ENCODE data around the gene RASSF4.
A peak's percentile ranks its signal among the peaks of the same experiment; 100 is the strongest.

RASSF4 gene, protein sequence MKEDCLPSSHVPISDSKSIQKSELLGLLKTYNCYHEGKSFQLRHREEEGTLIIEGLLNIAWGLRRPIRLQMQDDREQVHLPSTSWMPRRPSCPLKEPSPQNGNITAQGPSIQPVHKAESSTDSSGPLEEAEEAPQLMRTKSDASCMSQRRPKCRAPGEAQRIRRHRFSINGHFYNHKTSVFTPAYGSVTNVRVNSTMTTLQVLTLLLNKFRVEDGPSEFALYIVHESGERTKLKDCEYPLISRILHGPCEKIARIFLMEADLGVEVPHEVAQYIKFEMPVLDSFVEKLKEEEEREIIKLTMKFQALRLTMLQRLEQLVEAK

DNA sequence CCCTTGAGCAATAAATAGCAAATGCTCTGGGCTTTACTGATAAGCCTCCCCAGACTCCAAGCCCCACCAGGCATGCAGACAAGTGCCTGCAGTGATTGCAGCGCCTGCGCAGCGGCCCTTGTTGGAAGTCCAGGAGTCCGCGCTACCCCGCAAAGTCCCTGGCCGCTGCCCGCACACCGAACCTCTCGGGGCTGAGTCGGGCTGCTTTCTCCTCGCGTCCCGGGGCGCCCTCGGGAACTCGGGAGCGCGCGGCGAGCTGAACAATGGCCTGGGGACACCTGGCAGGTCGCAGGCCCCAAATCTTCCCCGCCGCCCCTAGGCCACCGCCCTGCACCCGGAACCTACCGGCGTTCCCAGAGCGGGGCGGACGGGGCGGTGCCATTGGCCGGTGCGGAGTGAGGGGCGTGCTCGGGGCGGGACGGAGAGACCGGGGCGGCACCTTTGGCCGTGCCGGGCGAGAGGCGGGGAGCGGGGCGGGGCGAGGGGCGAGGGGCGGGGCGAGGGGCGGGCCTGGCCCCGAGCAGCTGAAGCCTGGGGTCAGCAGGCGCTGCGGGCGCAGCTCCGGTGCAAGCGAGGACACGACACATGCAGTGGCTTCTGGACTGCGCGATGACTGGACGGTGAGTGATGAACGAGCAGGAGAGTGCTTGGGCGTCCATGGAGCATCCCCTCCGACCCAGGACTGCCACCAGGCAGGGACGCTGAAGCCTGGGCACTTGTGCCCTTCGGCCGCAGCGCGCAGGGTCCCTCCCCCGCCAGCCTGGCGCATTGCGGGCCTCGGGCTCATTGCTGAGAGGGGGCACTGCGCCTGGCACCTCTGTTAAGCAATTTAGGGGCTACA lies at the start of gene RASSF4:
Gene RASSF4, plus strand, starts transcription at position 556 of the 841 bp plus-strand sequence. CDS start 10,401 bp downstream, outside the sequence.
- DNase-seq, result peak; percentile 91

DNA sequence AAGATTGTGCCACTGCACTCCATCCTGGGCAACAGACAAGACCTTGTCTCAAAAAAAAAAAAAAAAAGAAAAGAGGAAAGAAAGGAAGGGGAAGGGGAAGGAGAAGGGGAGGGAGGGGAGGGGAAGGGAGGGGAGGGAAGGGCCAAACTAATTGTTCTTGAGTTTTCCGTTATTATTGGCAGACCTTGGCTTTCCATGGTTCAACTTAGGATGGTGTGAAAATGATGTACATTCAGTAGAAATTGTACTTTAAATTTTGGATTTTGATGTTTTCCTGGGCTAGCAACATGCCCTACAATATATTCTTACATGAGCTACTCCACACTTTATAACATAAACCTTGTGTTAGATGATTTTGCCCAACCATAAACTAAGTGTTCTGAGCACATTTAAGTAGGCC lies 49.7 kb upstream of the RASSF4 start:
- no peak for DNase-seq

DNA sequence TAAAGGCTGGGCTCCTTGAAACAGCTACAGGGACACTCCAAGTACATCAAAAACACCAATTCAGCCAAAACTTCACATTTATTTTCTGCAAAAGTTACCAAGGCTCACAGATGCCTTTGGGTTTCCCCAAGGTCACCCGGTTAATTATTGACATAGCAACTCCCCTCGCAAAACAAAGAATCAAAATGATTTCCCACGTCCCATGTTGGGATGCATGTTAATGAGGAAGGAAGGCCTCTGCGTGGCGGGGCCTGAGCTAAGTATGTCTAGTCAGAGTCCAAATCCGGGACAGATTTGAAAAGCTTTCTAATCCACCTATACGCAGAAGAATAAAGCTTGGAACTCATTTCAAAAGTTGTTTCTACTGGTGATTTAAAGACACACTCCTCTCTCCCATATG lies 49.0 kb upstream of the RASSF4 start:
- DNase-seq, result no peak

DNA sequence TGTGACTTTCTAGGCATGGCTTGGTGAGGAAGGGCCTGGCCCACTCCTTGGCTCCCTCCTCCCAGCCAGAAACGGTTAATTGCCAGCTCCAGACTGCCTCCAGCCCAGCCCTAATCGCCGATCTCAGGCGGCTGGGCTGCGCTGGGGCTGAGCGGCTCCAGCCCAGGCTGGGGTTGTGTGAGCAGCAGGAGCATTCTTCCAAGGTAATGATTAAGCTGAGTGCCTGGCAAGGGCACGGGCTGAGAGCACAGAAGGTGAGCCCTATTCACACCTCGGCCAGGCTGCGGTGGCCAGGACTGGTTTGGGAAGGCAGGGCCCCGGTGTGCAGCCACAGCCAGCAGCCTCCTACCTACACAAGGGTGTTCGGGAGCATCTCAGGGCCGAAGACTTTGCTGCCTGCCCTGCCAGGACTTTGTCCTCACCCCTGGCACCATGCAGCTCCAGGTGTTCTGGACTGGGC lies 48.5 kb upstream of the RASSF4 start, which contains the start of gene TMEM72:
Gene TMEM72, plus strand, starts transcription at position 257 of the 460 bp plus-strand sequence. Its CDS starts 176 bp downstream, at position 433.
- DNase-seq, result no peak

DNA sequence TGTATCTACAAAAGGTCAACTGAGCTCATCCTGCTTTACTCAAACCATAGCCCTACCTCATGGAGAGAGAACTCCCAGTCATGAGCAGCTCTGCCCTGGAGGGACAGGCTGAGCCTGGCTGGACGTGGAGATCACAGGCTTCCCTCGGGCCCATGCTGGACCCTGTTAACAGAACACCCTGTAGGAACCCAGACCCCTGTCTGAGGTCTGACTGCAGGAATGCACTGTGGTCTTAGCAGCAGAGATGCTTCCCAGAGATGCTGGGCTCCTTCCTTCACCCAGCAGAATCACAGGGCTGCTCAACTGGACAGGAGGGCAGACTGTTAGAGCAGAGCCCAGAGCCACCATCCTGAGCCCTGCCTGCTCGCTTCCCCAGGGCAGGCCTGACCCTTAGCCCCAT lies 47.7 kb upstream of the RASSF4 start:
- DNase-seq, result no peak

DNA sequence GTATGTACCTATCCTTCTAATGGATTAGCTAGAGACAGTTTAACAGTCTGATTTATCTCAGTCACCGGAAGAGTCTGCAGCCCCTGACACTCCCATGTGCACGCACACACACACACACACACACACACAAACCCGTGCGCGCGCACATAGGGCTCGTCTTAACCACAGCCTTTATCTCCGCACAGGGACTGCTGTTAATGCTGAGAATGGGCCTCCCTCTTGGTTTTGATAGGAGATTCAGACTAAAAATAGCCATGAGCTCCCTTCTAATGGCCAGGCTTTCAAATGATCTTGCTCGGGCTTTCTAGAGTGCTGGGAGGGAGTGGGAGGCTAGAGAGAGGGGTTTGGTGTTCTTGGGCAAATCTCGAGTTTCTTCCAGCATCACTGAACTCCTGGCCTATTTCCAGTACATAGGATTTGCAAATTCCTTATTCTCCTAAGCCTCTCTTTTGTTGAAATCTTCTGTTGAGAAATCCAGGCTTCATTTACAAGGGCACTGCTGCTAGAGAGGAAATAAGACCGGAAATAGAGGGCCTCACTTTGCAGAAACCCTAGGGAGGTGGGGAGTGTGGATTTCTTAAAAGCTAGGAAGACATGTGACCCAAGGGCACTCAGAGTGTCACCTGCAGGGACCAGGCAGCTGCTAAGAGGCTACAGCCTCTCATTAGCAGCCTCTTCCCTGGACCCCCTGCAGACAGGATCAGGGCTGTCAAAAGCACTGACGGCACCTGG lies 46.1 kb upstream of the RASSF4 start:
- DNase-seq, result peak; percentile 50

DNA sequence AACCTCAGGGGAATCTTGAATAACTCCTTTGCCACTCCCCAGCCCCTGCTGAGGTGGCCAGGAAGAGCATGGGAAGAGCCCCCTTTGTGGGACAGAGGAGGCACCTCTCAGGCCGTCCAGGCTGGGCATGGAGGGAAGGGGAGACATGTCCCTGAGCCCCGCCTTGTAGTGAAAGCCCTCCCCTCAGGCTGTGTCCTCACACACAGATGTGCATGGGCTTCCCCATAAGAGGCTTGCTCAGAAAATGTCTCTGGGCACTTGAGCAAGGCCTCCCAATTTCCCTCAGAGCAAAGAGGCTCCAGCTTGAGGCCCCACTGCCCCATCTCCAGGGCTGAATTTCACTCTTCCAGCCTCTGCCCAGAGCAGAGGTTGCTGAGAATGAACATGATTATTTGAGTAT lies 44.7 kb upstream of the RASSF4 start:
- DNase-seq, result no peak

DNA sequence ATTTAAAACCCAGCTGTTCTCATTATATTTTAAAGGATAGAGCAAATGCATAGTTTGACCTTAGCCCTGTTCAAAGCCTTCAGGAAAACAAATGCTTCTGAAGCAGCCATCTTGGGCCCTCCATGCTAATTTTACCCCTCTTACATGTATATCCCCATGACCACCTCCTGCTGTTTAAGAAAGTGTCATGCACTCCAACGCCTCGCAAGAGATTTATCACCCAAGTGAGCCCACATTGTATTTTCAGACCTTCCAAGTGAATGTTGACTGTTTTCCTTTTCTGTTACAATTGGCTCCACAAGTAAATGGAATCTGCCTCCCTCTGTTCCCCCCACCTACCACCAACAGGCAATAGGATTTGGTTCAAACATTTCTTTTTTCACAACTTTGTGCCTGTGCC lies 43.2 kb upstream of the RASSF4 start:
- no peak for DNase-seq

DNA sequence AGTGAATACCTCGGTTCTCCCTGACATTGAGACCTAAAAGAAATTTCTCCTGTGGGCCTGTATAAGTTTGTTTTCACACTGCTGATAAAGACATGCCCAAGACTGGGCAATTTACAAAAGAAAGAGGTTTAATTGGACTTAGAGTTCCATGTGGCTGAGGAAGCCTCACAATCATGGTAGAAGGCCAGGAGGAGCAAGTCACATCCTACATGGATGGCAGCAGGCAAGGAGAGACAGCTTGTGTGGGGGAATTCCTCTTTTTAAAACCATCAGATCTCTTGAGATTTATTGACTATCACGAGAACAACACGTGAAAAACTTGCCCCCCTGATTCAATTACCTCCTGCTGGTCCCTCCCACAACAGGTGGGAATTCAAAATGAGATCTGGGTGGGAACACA lies 41.8 kb upstream of the RASSF4 start:
- no peak for DNase-seq

DNA sequence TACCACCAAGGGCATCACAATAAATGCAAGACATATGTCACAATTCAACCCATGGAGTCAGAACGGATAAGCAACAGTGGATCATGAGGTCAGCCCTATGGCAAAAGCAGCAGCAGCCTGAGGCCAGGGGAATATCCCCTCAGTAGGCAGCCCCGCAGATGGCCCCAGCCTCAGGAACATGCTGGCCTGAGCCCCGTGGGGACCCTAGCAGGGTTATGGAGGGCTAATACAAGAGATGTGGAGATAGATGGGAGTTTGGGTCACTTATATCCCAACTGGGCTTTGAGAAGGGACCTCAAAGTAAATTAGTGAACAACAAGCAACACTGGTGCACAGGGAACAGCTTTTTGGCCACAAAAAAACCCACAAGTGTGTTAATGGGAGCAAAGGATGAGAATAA lies 39.4 kb upstream of the RASSF4 start:
- DNase-seq, result no peak

DNA sequence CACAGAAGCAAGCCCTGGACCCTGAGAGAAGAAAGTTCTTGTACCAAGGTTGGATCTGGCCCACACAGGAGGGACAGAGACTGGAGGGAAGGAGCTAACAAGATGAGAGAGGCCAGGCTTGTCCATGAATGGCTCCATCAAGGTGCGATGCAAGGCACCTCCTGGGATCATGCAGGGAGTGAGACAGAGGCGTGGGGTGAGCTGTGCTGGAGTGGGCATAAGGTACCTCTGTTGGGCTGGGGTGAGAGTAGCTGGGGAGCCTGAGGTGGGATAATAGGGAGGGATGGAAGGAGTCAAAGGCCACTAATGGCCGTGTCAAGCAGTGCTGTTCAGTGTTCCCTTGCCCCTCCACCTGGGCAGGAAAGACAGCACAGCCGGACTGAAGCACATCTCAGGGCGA lies 38.5 kb upstream of the RASSF4 start:
- no peak for DNase-seq

DNA sequence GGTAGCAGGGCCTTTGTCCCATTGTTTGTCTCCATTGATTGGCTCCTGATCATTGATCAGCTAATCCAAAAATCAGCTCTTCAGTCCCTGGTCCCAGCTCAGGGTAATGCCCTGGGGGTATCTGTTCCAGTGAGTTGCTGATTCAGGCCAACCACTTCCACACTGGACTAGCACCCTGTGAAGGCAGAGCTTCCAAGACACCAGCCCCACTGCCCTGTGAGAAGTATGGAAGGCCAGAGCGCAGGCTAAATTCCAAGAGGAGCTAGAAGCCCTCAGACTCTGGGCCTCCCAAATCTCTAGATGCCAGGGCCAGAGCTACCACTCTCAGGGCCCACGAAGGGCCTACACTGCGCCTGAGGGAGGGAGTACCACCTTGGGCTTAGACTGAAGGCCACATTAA lies 38.1 kb upstream of the RASSF4 start:
- DNase-seq, result no peak

DNA sequence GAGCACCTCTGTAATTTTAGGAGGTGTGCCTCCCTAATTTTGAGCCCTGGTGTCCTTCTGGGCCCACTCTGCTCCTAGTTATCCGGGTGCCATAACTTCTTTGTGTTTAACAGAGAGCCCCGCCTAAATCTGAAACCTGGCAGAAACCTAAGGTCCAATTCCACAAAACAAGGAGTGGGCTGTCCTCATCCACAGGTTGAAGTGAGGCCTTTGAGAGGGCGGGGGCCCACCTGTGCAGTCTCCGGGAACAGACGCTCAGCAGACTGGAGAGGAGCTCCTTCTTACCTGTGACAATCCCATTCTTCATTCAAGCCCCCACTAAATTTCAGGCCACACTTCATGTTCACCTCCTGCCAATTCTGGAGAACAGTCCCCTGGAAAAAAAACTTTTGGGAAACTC lies 37.6 kb upstream of the RASSF4 start:
- DNase-seq, result no peak

DNA sequence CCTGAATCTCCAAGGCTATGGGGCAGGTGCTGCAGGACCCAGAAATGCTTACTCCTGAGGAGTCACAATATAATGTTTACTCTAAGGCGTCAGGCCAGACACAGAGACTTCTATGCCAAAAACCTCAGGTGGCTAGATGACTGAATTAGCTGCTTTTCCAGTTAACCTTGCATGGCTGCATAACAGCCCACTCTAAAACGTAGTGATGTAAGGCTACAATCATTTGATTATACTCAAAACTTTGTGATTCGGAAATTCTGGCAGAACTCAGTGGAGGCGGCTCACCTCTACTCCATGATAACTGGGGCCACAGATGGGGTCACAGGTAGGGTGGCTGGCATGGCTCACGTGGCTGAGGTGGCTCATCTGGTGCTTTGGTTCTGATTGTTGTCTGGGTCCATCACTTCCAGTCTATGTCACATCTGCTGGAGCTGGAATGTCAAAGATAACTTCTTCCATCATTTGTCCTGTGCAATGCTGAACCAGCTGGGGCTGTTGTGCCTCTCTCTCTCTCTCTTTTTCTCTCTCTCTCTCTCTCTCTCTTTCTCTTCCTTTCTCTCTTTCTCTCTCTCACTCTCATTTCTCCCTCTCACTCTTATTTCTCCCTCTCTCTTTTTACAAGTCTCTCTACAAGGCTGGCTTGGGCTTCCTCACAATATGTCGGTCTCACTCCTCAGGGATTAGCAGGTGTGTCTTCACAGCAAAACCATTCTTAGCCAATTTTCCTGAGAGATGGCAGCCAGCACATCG lies 36.6 kb upstream of the RASSF4 start:
- DNase-seq, result no peak

DNA sequence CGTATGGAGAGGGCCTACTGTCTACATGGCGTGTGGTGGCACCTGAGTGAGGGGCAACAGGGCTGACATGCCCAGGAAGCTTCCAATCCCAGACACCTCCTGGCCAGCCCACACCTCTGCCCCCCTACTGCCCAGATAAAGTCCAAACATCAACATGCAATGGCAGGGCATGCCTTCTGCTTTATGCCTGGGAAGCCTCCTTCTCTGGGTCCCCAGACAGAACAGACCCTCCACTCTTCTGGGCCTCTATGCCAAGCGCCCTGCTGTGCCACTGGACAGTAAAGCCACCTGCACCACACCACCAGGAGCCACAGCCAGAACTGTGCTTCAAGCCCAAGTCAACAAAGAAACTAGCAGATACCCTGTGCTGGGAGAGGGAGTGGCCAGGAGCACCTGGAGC lies 36.0 kb upstream of the RASSF4 start:
- DNase-seq, result peak; percentile 62

DNA sequence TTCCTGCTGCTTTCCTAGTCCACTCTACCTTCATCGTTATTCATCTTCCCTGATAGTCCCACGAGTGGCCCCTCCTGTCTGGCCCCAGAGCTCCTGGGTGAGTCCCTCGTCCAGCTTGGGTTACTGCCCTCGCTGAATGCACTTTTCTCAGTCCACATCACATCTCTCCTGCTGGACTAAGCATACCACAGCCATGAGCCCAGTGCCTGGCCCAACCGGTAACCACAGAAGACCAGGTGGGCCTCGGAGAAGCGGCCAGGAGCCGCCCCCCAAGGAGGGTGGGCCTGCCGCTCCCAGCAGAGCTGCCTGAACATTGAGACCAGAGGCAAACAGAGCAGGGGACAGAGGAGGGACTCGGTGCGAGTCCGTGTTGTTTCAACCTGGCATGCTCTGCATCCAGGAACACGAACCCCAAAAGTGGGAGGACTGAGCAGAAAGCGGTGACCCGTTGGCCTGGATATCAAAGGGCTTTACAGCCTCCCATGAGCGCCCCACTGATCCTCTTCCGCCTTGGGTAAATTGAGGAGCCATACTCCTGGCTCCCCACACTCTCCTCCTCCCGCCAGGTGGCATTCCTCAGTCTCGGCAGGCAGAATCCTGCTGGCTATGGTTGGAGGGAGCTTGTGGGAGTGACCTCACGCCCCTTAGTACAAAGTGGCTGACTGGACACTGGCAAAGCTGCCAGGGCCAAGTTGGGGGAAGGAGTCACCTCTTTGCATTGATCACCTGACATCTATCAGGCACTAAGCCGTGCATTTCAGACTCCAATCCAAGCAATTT lies 35.2 kb upstream of the RASSF4 start:
- DNase-seq, result no peak

DNA sequence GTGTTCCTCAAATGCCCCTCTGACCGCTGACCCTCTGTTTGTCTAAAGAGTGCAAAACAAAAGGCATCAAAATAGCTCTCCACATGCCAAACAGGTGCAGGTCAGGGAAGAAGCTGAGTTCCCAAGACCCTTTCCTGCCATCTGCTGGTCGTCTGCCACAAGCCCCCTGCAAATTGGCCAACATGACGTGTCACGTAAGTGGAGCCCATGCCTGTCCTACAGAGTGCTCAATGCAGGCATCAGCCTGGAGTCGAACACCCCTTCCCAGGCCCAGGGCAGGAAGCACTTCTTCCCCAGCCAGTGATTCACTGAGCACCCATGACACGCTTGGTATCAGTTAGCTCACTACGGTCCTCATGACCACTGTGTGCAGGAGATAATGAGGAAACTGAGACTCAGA lies 34.4 kb upstream of the RASSF4 start:
- peak; percentile 42 for DNase-seq

DNA sequence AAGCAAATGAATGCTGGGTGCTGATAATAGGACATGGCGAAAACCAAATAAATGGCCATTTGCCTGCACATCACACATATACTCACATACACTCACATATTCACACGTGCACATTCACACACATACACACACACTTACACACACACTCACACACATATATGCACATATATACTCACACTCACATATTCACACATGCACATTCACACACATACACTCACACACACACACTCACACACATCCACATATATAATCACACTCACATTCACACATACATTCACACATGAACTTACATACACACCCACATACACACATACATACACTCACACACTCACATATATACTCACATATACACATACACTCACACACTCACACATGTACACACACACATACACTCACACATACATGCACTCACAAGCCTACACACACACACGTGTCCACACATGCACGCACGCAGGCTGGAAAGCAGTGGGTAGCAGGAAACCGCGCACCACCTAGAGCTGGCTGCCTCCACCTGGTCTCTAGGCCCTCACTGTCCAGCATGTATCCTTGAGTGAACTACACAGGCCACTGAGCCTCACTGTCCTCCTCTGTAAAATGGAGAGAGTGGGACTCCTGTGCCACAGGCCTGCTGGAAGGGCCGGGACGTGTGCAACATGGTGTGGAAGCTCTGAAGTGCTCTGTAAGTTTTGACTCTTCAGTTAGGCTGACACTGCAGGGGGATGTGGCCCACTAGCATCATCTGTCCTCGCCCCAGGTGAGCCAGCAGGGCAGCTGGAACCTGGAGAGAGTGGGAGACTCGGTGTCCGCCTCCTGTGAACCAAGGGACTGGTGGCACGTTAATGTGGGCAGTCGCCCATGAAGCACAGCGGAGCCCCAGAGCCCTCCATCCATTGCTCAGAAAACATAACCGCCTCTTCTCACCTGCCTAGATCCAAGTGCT lies 33.5 kb upstream of the RASSF4 start:
- DNase-seq, result no peak

DNA sequence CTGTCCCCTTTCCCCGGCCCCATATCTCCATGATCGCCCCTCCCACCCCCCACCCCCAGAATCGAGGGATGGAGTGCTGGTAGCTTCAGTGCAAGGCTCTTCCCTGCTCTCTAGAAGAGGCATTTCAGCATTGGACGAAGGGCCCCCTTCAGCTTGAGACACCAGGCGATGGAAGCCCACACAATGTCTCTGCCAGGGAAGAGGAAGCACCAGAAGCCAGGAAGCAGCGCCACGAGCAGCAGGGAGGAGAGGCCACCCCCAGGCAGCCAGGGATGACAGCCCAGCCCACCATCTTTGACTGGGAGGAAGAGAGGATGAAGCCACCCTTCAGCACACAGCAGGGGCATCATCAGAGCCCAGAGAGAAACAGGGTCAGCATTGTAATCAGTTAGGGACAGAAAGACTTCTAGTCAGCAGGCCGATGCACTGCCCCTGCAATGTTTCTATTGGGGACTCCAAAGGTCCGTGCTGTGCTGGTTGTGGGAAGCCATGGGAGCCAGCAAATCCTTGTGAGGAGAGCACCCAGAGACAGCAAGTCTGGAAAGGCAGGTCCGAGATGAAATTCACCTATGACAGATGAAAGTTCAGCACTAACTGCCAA lies 32.8 kb upstream of the RASSF4 start:
- no peak for DNase-seq

DNA sequence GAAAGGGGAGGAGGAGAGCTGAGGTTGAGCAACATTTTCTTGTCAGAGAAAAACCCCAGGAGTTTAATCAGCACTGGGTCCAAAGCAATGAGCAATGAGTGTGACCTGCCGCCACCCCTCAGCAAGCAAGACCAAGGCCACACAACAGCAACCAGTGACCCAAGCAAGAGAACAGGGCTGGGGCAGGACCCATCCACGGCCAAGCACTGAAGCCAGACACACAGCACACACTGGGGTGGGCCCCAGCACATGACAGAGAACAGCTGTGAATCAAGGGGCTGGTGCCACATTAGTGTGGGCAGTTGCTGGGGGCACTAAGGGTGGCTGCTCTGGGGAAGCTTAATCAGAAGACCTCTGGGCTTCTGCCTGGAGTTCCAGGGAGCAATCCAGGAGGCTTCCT lies 32.2 kb upstream of the RASSF4 start:
- DNase-seq, result no peak
